ENCODE data around the gene PTGS2. TPM values are rescaled to one million over a fixed set of nuclear protein-coding genes. Genes with fewer than 3 reads are reported as not detected.

PTGS2 gene
- 2.4 TPM for total RNA-seq

GRCh38 chr1:186680245-186681061, at the start of gene PTGS2:
PTGS2 (minus strand) TSS chr1:186680423; CDS start chr1:186680290, 133 bp downstream.
- peak; percentile 57 to 64 for DNase-seq (ENCODE audit: low spot score in 2 of 2)
- FAIRE-seq, result no peak

- FAIRE-seq (no peak), DNase-seq (ENCODE audit: low spot score in 2 of 2) (no peak)
Measured at GRCh38 chr1:186722711-186723309, 42.6 kb upstream of the PTGS2 start.

GRCh38 chr1:186717286-186717685, 37.1 kb upstream of the PTGS2 start:
- no peak for DNase-seq (ENCODE audit: low spot score in 2 of 2)
- FAIRE-seq, result no peak

- DNase-seq (ENCODE audit: low spot score in 2 of 2) (no peak), FAIRE-seq (no peak)
Measured at GRCh38 chr1:186715887-186716809, 35.9 kb upstream of the PTGS2 start.

GRCh38 chr1:186710696-186711095, 30.5 kb upstream of the PTGS2 start:
- FAIRE-seq, result no peak
- no peak for DNase-seq (ENCODE audit: low spot score in 2 of 2)

GRCh38 chr1:186708694-186709097, 28.5 kb upstream of the PTGS2 start:
- DNase-seq (ENCODE audit: low spot score in 2 of 2) (no peak), FAIRE-seq (no peak)

- no peak for FAIRE-seq
- no peak for DNase-seq (ENCODE audit: low spot score in 2 of 2)
Measured at GRCh38 chr1:186703209-186703766, 23.1 kb upstream of the PTGS2 start.

- FAIRE-seq (no peak), DNase-seq (ENCODE audit: low spot score in 2 of 2) (no peak)
Measured at GRCh38 chr1:186700722-186701121, 20.5 kb upstream of the PTGS2 start.

- no peak for DNase-seq (ENCODE audit: low spot score in 2 of 2)
- no peak for FAIRE-seq
Measured at GRCh38 chr1:186699519-186699918, 19.3 kb upstream of the PTGS2 start.

- FAIRE-seq (no peak), DNase-seq (ENCODE audit: low spot score in 2 of 2) (no peak)
Measured at GRCh38 chr1:186689907-186690306, 9.7 kb upstream of the PTGS2 start.

- FAIRE-seq (no peak), DNase-seq (ENCODE audit: low spot score in 2 of 2) (no peak)
Measured at GRCh38 chr1:186689376-186689775, 9.2 kb upstream of the PTGS2 start.

GRCh38 chr1:186683652-186684410, 3.6 kb upstream of the PTGS2 start:
- no peak for FAIRE-seq

GRCh38 chr1:186682736-186683135, 2.5 kb upstream of the PTGS2 start:
- no peak for FAIRE-seq

More at GRCh38 chr1:186683652-186684410, 3.6 kb upstream of the PTGS2 start:
- DNase-seq (ENCODE audit: low spot score in 2 of 2), result no peak

GRCh38 chr1:186681801-186682200, 1.6 kb upstream of the PTGS2 start:
- DNase-seq (ENCODE audit: low spot score in 2 of 2), result no peak
- no peak for FAIRE-seq

More at GRCh38 chr1:186682736-186683135, 2.5 kb upstream of the PTGS2 start:
- DNase-seq (ENCODE audit: low spot score in 2 of 2), result no peak

GRCh38 chr1:186681121-186681520, 898 bp upstream of the PTGS2 start:
- FAIRE-seq (no peak), DNase-seq (ENCODE audit: low spot score in 2 of 2) (no peak)

GRCh38 chr1:186679924-186680244, 339 bp downstream of the PTGS2 start:
- DNase-seq (ENCODE audit: low spot score in 2 of 2) (no peak), FAIRE-seq (no peak)

- no peak for DNase-seq (ENCODE audit: low spot score in 2 of 2)
- FAIRE-seq, result no peak
Measured at GRCh38 chr1:186678155-186678554, 2.1 kb downstream of the PTGS2 start.

- FAIRE-seq, result no peak
Measured at GRCh38 chr1:186672596-186672995, 7.6 kb downstream of the PTGS2 start.

GRCh38 chr1:186672131-186672530, 8.1 kb downstream of the PTGS2 start:
- FAIRE-seq (no peak), DNase-seq (ENCODE audit: low spot score in 2 of 2) (no peak)

More at GRCh38 chr1:186672596-186672995, 7.6 kb downstream of the PTGS2 start:
- DNase-seq (ENCODE audit: low spot score in 2 of 2), result no peak

Data from frontal cortex (tissue), 4 donors.